ENCODE data around the gene RAET1G. TPM values are rescaled to one million over a fixed set of nuclear protein-coding genes. Genes with fewer than 3 reads are reported as not detected.

Gene RAET1G
- total RNA-seq, 1 donor from 2014 or later: 4.9 TPM

DNA sequence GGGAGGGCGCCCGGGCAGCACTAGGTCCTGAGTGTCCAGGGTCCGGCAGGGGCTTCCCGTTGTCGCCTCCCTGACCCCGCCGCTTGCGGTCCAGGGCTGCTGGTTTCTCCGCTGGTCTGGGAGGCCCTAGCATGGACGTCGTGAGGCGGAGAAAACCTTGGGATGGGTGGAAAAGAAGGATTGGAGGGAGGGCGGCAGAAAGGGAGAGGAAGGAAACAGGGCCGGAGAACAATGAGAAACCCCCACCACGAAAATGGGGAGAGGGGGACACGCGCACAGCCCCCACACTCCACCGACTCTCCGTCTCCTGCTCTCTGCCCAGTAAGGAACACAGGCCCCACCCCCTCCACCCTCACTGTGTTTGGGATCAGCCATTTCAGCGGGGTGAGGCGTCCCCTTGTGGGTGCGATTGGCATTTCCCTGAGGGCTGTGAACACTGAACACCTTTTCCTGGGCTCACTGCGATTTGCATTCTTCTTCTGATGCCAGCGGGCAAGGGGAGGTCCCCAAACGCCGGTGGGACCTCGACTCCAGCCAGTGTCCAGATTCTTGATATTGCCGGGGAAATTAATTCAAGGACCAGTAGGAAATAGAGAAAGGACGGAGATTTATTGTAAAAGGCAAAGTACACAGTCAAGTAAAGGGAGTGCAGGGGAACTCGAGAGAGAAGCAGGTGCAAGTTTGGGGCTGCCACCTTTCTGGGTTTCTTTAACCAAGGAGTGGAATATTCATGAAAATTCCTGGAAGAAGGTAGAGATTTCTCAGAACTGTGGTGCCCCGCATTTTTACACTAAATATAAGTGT, 3.3 kb upstream of the RAET1G start:
- Histone ChIP-seq H3K36me3 (no peaks in the 10 kb centered on the region), H3K27ac (peak overlapping the region; percentile 67), H3K4me1 (peaks cover 23% of the 10 kb centered on the region), H3K27me3 (no peaks in the 10 kb centered on the region), H3K4me3 (peak overlapping the region; percentile 50 to 51), H3K9me3 (no peaks in the 10 kb centered on the region)
- intact Hi-C loops (cut with DNase I): loop anchor here (5.0 kb wide), 1 partner anchor 89 kb away; no protein-coding TSS in a partner anchor
- TF ChIP-seq POLR2AphosphoS5 (IDR thresholded peaks at IDR 0.05; ENCODE audit: insufficient read depth in 1 of 2, low read depth in 1 of 2): peak in 1 of 2 donors; percentile 9
- TF ChIP-seq POLR2A (IDR thresholded peaks at IDR 0.05): no peak
- TF ChIP-seq, protein P1, sequence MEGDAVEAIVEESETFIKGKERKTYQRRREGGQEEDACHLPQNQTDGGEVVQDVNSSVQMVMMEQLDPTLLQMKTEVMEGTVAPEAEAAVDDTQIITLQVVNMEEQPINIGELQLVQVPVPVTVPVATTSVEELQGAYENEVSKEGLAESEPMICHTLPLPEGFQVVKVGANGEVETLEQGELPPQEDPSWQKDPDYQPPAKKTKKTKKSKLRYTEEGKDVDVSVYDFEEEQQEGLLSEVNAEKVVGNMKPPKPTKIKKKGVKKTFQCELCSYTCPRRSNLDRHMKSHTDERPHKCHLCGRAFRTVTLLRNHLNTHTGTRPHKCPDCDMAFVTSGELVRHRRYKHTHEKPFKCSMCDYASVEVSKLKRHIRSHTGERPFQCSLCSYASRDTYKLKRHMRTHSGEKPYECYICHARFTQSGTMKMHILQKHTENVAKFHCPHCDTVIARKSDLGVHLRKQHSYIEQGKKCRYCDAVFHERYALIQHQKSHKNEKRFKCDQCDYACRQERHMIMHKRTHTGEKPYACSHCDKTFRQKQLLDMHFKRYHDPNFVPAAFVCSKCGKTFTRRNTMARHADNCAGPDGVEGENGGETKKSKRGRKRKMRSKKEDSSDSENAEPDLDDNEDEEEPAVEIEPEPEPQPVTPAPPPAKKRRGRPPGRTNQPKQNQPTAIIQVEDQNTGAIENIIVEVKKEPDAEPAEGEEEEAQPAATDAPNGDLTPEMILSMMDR (IDR thresholded peaks at IDR 0.05): peak; percentile 97 to 98 (median 97)
- DNase-seq (ENCODE audit: extremely low spot score in 2 of 2): peak; percentile 94 to 95

DNA sequence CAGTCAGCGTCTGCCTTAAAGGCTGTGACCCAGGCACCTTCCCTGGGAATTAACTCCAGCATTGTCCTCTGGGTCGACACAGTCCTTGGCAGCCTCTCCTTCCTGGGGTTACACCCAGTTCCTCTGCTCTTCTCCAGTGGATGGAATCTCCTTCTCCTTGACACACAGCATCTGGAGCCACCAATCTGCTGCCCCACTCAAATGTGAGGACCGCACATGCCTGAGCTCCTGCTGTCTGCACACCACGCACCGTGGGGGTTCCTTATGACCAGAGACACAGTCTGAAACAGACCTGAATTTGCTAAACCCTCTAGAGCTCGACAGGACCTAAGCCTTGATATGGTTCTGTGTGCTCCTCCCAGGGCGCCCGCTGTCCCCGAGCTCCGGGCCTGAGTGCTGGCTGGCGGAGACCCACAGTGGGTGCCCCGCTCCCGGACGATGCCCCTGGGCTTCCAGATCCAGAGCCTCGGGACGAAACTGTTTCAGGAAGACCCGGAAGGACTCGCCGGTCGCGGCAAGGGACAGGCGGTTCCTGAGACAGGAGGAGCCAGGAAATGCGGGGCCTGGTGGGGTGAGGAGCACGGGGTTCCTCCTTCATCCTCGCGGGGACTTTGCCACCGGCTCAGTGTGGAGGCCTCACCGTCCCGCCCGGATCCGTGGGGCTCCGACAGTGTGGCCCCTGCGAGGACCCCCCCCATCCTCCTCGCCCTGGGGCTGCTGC, 2.5 kb upstream of the RAET1G start:
- H3K36me3 ChIP-seq: no peaks in the 10 kb centered on the region
- TF ChIP-seq POLR2AphosphoS5 (IDR thresholded peaks at IDR 0.05; ENCODE audit: insufficient read depth in 1 of 2, low read depth in 1 of 2): peak in 1 of 2 donors; percentile 10
- TF ChIP-seq, protein P1 (IDR thresholded peaks at IDR 0.05): no peak
- DNase-seq (ENCODE audit: extremely low spot score in 2 of 2): peak; percentile 85 to 86
- H3K4me3 ChIP-seq: peak overlapping the region; percentile 50 to 51
- H3K27me3 ChIP-seq: no peaks in the 10 kb centered on the region
- peak overlapping the region; percentile 67 for H3K27ac ChIP-seq
- H3K4me1 ChIP-seq: peaks cover 23% of the 10 kb centered on the region
- intact Hi-C loops (cut with DNase I): loop anchor here (5.0 kb wide), 1 partner anchor 88 kb away; no protein-coding TSS in a partner anchor
- H3K9me3 ChIP-seq: no peaks in the 10 kb centered on the region

DNA sequence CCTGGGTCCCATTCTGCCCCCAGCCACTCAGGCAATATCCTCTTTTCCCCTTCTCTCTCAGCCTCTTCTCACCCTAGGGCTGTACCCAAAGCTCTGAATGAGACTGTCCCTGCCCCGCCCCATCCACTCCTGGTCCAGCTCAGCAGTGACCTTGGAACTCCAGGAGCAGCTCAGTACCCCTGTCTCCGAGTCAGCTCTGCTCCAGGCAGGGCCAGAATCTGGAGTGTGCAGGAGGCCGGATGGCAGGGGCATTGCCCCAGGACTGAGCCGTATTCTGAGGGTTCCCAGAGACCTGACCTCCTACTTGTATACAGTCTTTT, 2.0 kb upstream of the RAET1G start:
- DNase-seq (ENCODE audit: extremely low spot score in 2 of 2): peak; percentile 86 to 90
- H3K27me3 ChIP-seq: no peaks in the 10 kb centered on the region

DNA sequence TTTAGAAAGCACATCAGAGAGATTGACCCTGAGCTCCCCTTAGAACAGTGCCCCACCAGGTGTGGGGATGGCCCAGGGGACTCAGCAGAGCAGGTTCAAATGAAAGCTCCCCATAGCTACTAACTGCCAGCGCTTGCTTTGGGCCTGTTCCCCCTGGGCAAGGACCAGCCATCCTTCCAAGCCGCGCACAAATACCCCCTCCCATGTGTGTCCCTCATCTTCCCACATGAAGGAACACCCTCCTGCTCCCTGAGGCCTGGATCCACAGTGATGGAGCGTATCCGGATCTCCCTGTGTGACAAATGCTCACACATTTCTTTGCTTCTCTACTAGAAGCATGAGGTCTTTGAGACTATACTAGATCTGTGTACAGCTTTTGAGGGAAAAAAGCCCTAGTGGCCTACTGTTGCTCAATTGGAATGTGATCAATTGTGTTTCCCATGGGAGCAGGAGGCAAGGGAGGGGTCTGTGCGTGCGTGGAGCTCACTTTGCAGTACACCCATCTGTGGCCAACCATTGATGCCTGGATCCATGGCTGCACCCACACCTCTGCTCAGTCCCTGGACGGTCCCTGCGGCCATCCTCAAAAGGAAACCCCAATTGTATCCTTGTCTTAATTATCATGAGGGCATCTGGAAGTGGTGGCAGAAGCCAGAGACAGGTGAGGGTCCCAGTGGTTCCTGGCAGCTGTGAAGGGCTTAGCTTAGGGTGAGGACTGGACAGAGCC, 1.4 kb upstream of the RAET1G start:
- H3K4me1 ChIP-seq: peaks cover 23% of the 10 kb centered on the region
- H3K9me3 ChIP-seq: no peaks in the 10 kb centered on the region
- TF ChIP-seq POLR2A (IDR thresholded peaks at IDR 0.05) (no peak), POLR2AphosphoS5 (IDR thresholded peaks at IDR 0.05; ENCODE audit: insufficient read depth in 1 of 2, low read depth in 1 of 2) (no peak)
- TF ChIP-seq, protein P1 (IDR thresholded peaks at IDR 0.05): no peak
- no peak overlapping the region for H3K27ac ChIP-seq
- intact Hi-C loops (cut with DNase I): no loop called here
- H3K27me3 ChIP-seq: no peaks in the 10 kb centered on the region
- no peak overlapping the region for H3K4me3 ChIP-seq
- DNase-seq (ENCODE audit: extremely low spot score in 2 of 2): peak in 1 of 2 donors; percentile 40
- no peaks in the 10 kb centered on the region for H3K36me3 ChIP-seq

More for the DNA sequence above, 2.0 kb upstream of the RAET1G start:
- H3K4me1 ChIP-seq: peaks cover 23% of the 10 kb centered on the region
- H3K36me3 ChIP-seq: no peaks in the 10 kb centered on the region
- H3K9me3 ChIP-seq: no peaks in the 10 kb centered on the region
- no peak overlapping the region for H3K27ac ChIP-seq
- TF ChIP-seq POLR2AphosphoS5 (IDR thresholded peaks at IDR 0.05; ENCODE audit: insufficient read depth in 1 of 2, low read depth in 1 of 2): no peak
- TF ChIP-seq, protein P1 (IDR thresholded peaks at IDR 0.05): no peak
- TF ChIP-seq POLR2A (IDR thresholded peaks at IDR 0.05): no peak
- H3K4me3 ChIP-seq: no peak overlapping the region
- intact Hi-C loops (cut with DNase I): loop anchor here (5.0 kb wide), 1 partner anchor 88 kb away; no protein-coding TSS in a partner anchor
